NCI-H2029 treated with DMSO at 0.1 percent for 48 hours (cell line): ENCODE measurements around the gene GSN.

ENCODE experiments used
- DNase-seq: peaks from one replicate; lab custom pipeline; 2025; lab: John Stamatoyannopoulos, UW

GSN gene

DNA sequence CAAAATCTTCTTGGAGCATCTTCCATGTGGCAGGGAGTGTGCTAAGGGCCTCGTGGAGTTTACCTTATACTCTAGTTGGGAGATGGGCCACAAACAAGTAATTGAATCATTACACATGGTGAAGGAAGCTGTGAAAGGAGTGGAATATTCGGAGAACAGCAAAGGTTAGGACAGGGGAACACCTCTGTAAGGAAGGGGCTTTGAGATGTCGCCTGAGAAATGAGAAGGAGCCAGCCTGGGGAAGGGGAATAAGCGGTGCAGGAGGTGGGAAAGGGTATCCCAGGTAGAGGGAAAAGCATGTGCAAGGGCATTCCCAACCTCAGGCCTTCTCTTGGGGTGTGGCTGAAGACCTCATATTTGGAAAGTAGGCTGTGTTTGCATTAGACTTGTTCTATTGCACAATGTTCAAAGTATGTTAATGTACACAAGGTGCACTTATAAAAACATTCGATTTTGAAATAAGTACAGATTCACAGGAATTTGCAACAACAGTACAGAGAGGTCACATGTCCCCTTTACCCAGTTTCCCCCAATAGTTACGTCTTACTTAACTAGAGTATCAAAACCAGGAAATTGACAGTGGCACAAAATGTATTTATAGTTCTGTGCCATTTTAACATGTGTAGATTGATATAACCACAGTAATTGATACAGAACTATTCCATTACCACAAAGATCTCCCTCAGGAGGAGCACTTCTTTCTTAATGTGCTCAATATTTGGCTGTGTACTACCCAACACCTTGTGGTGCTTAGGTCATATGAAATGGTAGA is 104.5 kb downstream of the GSN start:
- DNase-seq = no peak

DNA sequence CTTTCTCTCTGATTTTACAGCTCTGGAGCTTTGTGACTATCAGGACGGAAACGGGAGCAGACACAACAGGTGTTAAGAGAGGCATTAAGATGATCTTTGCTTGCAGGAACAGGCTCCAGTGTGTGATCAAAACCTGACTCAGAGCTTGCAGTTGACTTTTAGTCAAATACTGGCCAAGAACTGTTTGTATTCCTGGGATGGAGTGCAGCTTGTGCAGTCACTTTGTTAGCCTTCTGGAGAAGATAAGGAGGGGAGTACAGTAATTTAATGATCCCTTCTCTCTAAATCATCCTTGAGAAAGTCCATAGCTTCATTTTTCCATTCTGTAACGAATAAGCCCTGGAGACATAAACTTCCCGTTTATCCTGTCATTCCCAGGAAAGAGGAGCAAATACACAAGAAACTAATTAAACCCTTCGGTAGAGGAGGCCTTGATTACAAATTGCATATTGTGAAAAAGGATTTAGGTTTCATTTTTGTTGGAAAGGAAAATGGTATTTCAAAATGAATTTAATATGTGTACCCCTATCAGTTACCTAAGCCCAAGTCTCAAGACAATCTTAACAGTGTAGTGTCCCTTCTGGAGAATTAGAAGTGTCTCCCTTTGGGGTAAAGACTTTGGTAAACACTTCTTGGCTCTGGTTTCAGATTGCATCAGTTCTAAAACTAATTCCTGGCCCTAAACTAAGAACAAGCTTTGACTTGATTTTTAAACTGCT is 105.2 kb downstream of the GSN start:
- DNase-seq = no peak

DNA sequence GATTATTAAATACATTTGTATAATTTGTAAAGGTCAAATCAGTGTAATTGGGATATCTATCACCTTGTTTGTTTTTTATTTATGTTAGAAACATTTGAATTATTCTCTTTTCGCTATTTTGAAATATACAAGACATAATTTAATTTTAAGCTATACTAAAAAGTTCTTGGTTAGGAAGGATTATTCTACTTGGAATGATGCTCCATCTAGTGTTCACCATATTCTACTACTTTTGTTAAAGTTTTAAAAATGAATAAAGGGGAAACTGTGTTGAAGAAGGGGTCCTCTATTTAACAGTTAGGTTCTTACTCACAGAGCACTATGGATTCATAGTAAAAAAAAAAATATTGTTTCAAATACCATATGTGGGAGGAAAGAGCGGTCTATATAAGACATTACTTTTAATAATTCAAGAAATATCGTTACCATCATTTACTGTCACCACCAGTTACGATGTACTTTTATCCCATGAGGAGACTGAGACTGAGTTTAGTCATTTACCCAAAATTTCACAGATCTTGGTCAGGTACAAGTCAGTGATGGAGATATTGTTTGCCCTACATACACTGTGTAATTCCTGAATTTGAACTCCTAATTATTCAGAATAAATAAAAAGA is 108.4 kb downstream of the GSN start:
- DNase-seq = no peak

DNA sequence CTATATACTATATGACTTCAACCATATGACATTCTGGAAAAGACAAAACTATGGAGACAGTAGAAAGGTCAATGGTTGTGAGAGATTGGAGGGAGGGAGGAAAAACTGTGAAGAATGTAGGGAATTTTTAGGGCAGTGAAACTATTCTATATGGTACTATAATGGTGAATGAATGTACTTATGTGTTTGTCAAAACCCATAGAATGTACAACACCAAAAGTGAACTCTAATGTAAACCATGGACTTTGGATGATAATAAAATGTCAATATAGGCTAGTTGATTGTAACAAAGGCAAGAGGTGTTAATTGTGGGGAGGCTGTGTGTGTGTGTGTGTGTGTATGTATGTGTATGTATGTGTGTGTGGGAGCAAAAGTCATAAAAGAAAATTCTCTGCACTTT is 112.9 kb downstream of the GSN start:
- DNase-seq = no peak
